Endothelial cell (in vitro differentiated cells): ENCODE measurements around the gene CIAO3. TPM values are rescaled to one million over a fixed set of nuclear protein-coding genes. Genes with fewer than 3 reads are reported as not detected.
A peak's percentile ranks its signal among the peaks of the same experiment; 100 is the strongest.

Experiments used
- DNase-seq: peaks from one replicate; pipeline ENCODE4 v3.0.0; 2021; ENCODE audit warnings: low spot score
- H3K27ac Mint-ChIP-seq: one replicate; pipeline ENCODE4 v1.8.0; 2021; ENCODE audit warnings: mixed read lengths, inconsistent platforms; ENCODE audit not compliant: unreplicated experiment
- H3K27me3 Mint-ChIP-seq: one replicate; pipeline ENCODE4 v1.8.0; 2021; ENCODE audit warnings: mild to moderate bottlenecking, moderate library complexity, mixed read lengths, inconsistent platforms; ENCODE audit not compliant: unreplicated experiment
- H3K36me3 Mint-ChIP-seq: one replicate; pipeline ENCODE4 v1.8.0; 2021; ENCODE audit warnings: mild to moderate bottlenecking, low read depth, mixed read lengths, inconsistent platforms; ENCODE audit not compliant: unreplicated experiment
- H3K4me1 Mint-ChIP-seq: one replicate; pipeline ENCODE4 v1.8.0; 2021; ENCODE audit warnings: mild to moderate bottlenecking, mixed read lengths, inconsistent platforms; ENCODE audit not compliant: unreplicated experiment
- H3K4me3 Mint-ChIP-seq: one replicate; pipeline ENCODE4 v1.8.0; 2021; ENCODE audit warnings: mild to moderate bottlenecking, mixed read lengths, inconsistent platforms; ENCODE audit not compliant: unreplicated experiment
- H3K9me3 Mint-ChIP-seq: one replicate; pipeline ENCODE4 v1.8.0; 2021; ENCODE audit warnings: mixed read lengths, inconsistent platforms; ENCODE audit not compliant: unreplicated experiment
- CTCF ChIP-seq: fragments of 200-600 bp; sonication (generic); IDR thresholded peaks from one replicate; pipeline ENCODE4 v1.5.0; 2021; ENCODE audit warnings: antibody characterized with exemption; ENCODE audit not compliant: unreplicated experiment
- total RNA-seq: library from RNA; stranded (reverse); fragmentation: NEBNext Ultra II Directional; extraction: Animal tissue kit (Norgen Biotek cat#: 25700); gene quantifications from one replicate; pipeline ENCODE4 v1.2.1, GENCODE V29; 2021; ENCODE audit not compliant: unreplicated experiment

Gene CIAO3
- total RNA-seq, 1 donor from 2014 or later, result 51.0 TPM

DNA sequence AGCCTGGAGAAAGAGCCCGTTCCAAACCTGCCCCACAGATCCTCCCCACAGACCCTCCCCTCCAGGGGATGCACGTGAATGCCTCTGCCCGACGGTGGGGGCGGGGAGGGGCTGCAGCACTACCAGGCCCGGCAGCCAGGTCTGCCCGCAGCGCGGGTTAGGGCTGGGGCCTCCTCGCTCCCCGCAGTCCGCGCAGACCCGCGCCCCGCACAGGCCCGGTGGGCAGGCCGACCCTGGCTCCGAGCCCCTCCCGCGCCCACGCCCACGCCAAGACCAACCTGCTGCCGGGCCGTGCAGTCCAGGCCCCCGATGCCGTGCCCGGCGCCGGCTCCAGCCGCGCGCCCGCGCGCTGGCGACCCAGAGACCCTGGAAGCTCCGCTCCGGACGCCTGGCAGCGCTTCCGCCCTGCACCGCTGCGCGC lies 47.2 kb upstream of the CIAO3 start, which contains the start of gene RPUSD1:
Gene RPUSD1, minus strand, starts transcription at position 404 of the 421 bp plus-strand sequence. CDS start 644 bp downstream, outside the sequence.
- H3K4me1 Mint-ChIP-seq, result no peaks in the 10 kb centered on the region
- no peaks in the 10 kb centered on the region for H3K9me3 Mint-ChIP-seq
- H3K27me3 Mint-ChIP-seq, result peaks cover 4% of the 10 kb centered on the region
- no peak for DNase-seq
- H3K36me3 Mint-ChIP-seq, result peaks cover 7% of the 10 kb centered on the region
- peak within 1 kb of the TSS; percentile 48 for H3K27ac Mint-ChIP-seq
- H3K4me3 Mint-ChIP-seq, result peak within 1 kb of the TSS; percentile 95
- no peak for TF ChIP-seq CTCF

DNA sequence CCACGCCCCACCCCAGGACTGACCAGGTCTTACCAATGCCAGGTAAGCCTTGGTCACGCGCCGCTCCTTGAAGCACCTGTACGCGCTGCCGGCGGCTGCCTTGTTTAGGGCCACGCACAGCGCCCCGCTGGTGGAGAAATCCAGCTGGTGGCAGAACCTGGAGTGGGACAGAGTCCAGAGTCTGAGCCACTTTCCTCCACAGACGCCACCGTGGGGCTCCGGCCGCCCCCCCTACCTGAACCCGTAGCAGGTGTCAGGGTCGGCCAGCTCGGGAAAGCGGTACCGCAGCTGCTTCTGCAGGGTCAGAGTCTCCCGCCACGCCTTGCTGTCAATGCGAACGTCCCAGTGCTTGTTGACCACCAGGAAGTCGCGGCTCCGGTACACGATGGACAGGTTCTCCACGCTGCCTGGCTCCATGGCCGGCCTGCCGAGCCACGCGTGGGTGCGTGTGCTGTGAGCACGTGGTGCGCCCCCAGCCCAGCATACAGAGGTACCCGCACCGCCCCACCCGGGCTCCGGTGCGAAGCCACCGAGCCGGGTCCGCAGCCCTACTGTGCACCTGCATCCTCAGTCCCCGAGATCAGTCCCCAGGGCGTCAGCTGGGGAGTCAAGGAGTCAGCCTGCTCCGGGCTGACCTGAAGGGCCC lies 46.6 kb upstream of the CIAO3 start:
- H3K4me3 Mint-ChIP-seq, result peak overlapping the region; percentile 95
- H3K4me1 Mint-ChIP-seq, result no peaks in the 10 kb centered on the region
- DNase-seq, result no peak
- peaks cover 7% of the 10 kb centered on the region for H3K36me3 Mint-ChIP-seq
- peaks cover 4% of the 10 kb centered on the region for H3K27me3 Mint-ChIP-seq
- TF ChIP-seq CTCF, result no peak
- no peaks in the 10 kb centered on the region for H3K9me3 Mint-ChIP-seq
- peak overlapping the region; percentile 48 for H3K27ac Mint-ChIP-seq

- Mint-ChIP-seq H3K36me3 (no peaks in the 10 kb centered on the region), H3K27ac (no peak overlapping the region), H3K4me3 (peak overlapping the region; percentile 79), H3K27me3 (peaks cover 6% of the 10 kb centered on the region), H3K9me3 (no peaks in the 10 kb centered on the region), H3K4me1 (no peaks in the 10 kb centered on the region)
- peak; percentile 86 for DNase-seq
- peak; percentile 73 for TF ChIP-seq CTCF
Observed at GRCh38 chr16:785563-786535, 45.1 kb upstream of the CIAO3 start.

- H3K4me1 Mint-ChIP-seq, result no peaks in the 10 kb centered on the region
- DNase-seq, result no peak
Observed at GRCh38 chr16:784431-784830, 43.6 kb upstream of the CIAO3 start.

More at GRCh38 chr16:784431-784830, 43.6 kb upstream of the CIAO3 start:
- Mint-ChIP-seq H3K9me3 (no peaks in the 10 kb centered on the region), H3K4me3 (no peak overlapping the region), H3K27ac (no peak overlapping the region), H3K36me3 (no peaks in the 10 kb centered on the region), H3K27me3 (peaks cover 10% of the 10 kb centered on the region)
- TF ChIP-seq CTCF, result no peak
